ENCODE measurements around the gene DUSP18. TPM values are rescaled to one million over a fixed set of nuclear protein-coding genes. Genes with fewer than 3 reads are reported as not detected.
"Not testable (repeated sequence)": the region's sequence is repeated elsewhere in the genome, so short reads cannot be mapped to it uniquely, and the experiment has no call there.

Gene DUSP18
- polyA plus RNA-seq, 3 donors, result 13.2 to 34.5 (median 18.9) TPM

DNA sequence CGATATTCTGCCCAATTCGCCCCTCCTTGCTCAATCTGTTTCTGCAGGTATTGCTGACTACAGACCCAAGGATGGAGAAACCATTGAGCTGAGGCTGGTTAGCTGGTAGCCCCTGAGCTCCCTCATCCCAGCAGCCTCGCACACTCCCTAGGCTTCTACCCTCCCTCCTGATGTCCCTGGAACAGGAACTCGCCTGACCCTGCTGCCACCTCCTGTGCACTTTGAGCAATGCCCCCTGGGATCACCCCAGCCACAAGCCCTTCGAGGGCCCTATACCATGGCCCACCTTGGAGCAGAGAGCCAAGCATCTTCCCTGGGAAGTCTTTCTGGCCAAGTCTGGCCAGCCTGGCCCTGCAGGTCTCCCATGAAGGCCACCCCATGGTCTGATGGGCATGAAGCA lies 41.3 kb downstream of the DUSP18 start:
- DNase-seq, result no peak
- 76% methylated on average over 3 of the region's 5 CpGs for WGBS (ENCODE audit: insufficient coverage)
- no peaks in the 10 kb centered on the region for H4K20me1 ChIP-seq (ENCODE audit: insufficient read depth, low read length)
- no peaks in the 10 kb centered on the region for H3K27me3 ChIP-seq (ENCODE audit: control insufficient read depth in 2 of 2, insufficient read depth in 2 of 2, low read length in 2 of 2)
- H3K9ac ChIP-seq (ENCODE audit: insufficient read depth, low read length, poor library complexity, severe bottlenecking), result no peak overlapping the region
- H3K27ac Mint-ChIP-seq, result no peak overlapping the region
- no peak overlapping the region for H3K4me2 ChIP-seq (replicated peaks; ENCODE audit: extremely low read depth, low read length, poor library complexity, severe bottlenecking)
- no peaks in the 10 kb centered on the region for H3K36me3 ChIP-seq (replicated peaks in 1 of 2; ENCODE audit: control insufficient read depth in 1 of 2, insufficient read depth in 2 of 2, low read length in 2 of 2)
- intact Hi-C loops (cut with micrococcal nuclease), result no loop called here
- peaks cover 0 to 2% (median 0%) of the 10 kb centered on the region in 7 donors for H3K9me3 Mint-ChIP-seq
- no peak overlapping the region for H3K27ac ChIP-seq (ENCODE audit: low read depth in 1 of 2, low read length in 2 of 2)
- H3K4me1 ChIP-seq (ENCODE audit: control insufficient read depth in 1 of 2, insufficient read depth in 2 of 2, low read length in 2 of 2), result peaks cover 0 to 7% of the 10 kb centered on the region in 2 donors
- H3K79me2 ChIP-seq (ENCODE audit: insufficient read depth, low read length), result no peaks in the 10 kb centered on the region
- H3K9me3 ChIP-seq (replicated peaks in 1 of 2; ENCODE audit: control insufficient read depth in 1 of 2, insufficient read depth in 1 of 2, low read length in 2 of 2), result no peaks in the 10 kb centered on the region
- TF ChIP-seq, protein P1, sequence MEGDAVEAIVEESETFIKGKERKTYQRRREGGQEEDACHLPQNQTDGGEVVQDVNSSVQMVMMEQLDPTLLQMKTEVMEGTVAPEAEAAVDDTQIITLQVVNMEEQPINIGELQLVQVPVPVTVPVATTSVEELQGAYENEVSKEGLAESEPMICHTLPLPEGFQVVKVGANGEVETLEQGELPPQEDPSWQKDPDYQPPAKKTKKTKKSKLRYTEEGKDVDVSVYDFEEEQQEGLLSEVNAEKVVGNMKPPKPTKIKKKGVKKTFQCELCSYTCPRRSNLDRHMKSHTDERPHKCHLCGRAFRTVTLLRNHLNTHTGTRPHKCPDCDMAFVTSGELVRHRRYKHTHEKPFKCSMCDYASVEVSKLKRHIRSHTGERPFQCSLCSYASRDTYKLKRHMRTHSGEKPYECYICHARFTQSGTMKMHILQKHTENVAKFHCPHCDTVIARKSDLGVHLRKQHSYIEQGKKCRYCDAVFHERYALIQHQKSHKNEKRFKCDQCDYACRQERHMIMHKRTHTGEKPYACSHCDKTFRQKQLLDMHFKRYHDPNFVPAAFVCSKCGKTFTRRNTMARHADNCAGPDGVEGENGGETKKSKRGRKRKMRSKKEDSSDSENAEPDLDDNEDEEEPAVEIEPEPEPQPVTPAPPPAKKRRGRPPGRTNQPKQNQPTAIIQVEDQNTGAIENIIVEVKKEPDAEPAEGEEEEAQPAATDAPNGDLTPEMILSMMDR (IDR thresholded peaks at IDR 0.05), result no peak
- no peak overlapping the region for H3K4me3 Mint-ChIP-seq
- H2AFZ ChIP-seq (ENCODE audit: insufficient read depth, low read depth, low read length, poor library complexity, severe bottlenecking), result no peak overlapping the region
- peaks cover 0 to 5% of the 10 kb centered on the region in 2 donors for H3K36me3 Mint-ChIP-seq
- H3K4me3 ChIP-seq (replicated peaks in 1 of 3; ENCODE audit: low read depth in 2 of 3, low read length in 3 of 3), result no peak overlapping the region
- peaks cover 0 to 2% (median 2%) of the 10 kb centered on the region in 3 donors for H3K27me3 Mint-ChIP-seq (ENCODE audit: low read depth in 3 of 3)
- H3K4me1 Mint-ChIP-seq, result peaks cover 12% of the 10 kb centered on the region

DNA sequence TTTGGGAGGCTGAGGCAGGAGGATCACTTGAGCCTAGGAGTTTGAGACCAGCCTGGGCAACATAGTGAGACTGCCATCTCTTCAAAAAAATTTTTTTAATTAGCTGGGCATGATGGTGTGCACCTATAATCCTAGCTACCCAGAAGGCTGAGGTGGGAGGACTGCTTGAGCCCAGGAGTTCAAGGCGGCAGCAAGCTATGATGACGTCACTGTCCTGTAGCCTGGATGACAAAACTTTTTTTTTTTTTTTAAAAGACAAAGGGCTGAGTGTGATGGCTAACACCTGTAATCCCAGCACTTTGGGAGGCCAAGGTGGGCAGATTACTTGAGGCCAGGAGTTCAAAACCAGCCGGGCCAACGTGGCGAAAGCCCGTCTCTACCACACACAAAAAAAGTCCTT lies 47.8 kb downstream of the DUSP18 start:
- Mint-ChIP-seq H3K36me3 (peaks cover 6 to 22% of the 10 kb centered on the region in 2 donors), H3K4me1 (peaks cover 11% of the 10 kb centered on the region)
- H3K36me3 ChIP-seq (replicated peaks in 1 of 2; ENCODE audit: control insufficient read depth in 1 of 2, insufficient read depth in 2 of 2, low read length in 2 of 2); H3K4me2 ChIP-seq (replicated peaks; ENCODE audit: extremely low read depth, low read length, poor library complexity, severe bottlenecking); H3K9me3 Mint-ChIP-seq; H3K27ac ChIP-seq (ENCODE audit: low read depth in 1 of 2, low read length in 2 of 2); intact Hi-C loops (cut with micrococcal nuclease); H2AFZ ChIP-seq (ENCODE audit: insufficient read depth, low read depth, low read length, poor library complexity, severe bottlenecking); H3K27me3 ChIP-seq (ENCODE audit: control insufficient read depth in 2 of 2, insufficient read depth in 2 of 2, low read length in 2 of 2); H3K9ac ChIP-seq (ENCODE audit: insufficient read depth, low read length, poor library complexity, severe bottlenecking); H3K4me3 Mint-ChIP-seq; DNase-seq; H3K27ac Mint-ChIP-seq; H3K4me3 ChIP-seq (replicated peaks in 1 of 3; ENCODE audit: low read depth in 2 of 3, low read length in 3 of 3); H4K20me1 ChIP-seq (ENCODE audit: insufficient read depth, low read length); H3K9me3 ChIP-seq (replicated peaks in 1 of 2; ENCODE audit: control insufficient read depth in 1 of 2, insufficient read depth in 1 of 2, low read length in 2 of 2); H3K27me3 Mint-ChIP-seq (ENCODE audit: low read depth in 3 of 3); H3K79me2 ChIP-seq (ENCODE audit: insufficient read depth, low read length): not testable (repeated sequence)
- no CpG with 5 or more reads among the region's 6 CpGs for WGBS (ENCODE audit: insufficient coverage)
- H3K4me1 ChIP-seq (ENCODE audit: control insufficient read depth in 1 of 2, insufficient read depth in 2 of 2, low read length in 2 of 2), result peaks cover 11 to 18% of the 10 kb centered on the region in 2 donors
